GM12878 (cell line): Measurements from ENCODE around the gene PTPRN2. TPM values are rescaled to one million over a fixed set of nuclear protein-coding genes. Genes with fewer than 3 reads are reported as not detected.

ENCODE experiments used
- ATAC-seq: fragments of 200-7000 bp; cut with Tn5 transposase; 3 replicates; pipeline ENCODE4 v1.9.1; 2020; ENCODE audit warnings: mild to moderate bottlenecking, moderate library complexity
- BruUV-seq: library from RNA; stranded (reverse); fragments of 400-500 nt; replicated peaks from 2 replicates; lab custom pipeline; 2021; lab: Mats Ljungman, UMichigan
- CTCF ChIA-PET: fragments of 300-600 bp; sonication (Branson Sonifier 250); formaldehyde crosslinking; extraction: SDS; loops from one replicate; lab custom pipeline; 2021; ENCODE audit warnings: inconsistent platforms; lab: Yijun Ruan, JAX
- POLR2A ChIA-PET: fragments of 350-600 bp; formaldehyde crosslinking; extraction: SDS; loops from one replicate; lab custom pipeline; 2021; ENCODE audit warnings: inconsistent platforms; lab: Charles Lee
- RAD21 ChIA-PET: fragments of 300-600 bp; sonication (Branson Sonifier 250); formaldehyde crosslinking; loops from one replicate; lab custom pipeline; 2023; ENCODE audit warnings: antibody characterized with exemption; ENCODE audit not compliant: unreplicated experiment; lab: Charles Lee
- SMC1A ChIA-PET: fragments of 300-600 bp; sonication (Branson Sonifier 250); formaldehyde crosslinking; loops from one replicate; lab custom pipeline; 2023; ENCODE audit not compliant: unreplicated experiment, uncharacterized antibody; lab: Charles Lee
- DNase-seq: peaks from one replicate; pipeline ENCODE4 v3.0.0-alpha.2; 2011; ENCODE audit warnings: low read depth, low spot score
- FAIRE-seq: peaks from 3 replicates; lab custom pipeline; 2011; peaks lifted over from hg19 to GRCh38; lab: Jason Lieb, UNC
- H2AFZ ChIP-seq: 2 replicates; pipeline ENCODE4 v1.6.0; 2011; ENCODE audit warnings: low read depth, low read length, control low read depth; ENCODE audit not compliant: control insufficient read depth
- H3K27ac ChIP-seq: 2 replicates; pipeline ENCODE4 v1.5.1; 2011; ENCODE audit warnings: control low read depth; ENCODE audit not compliant: control insufficient read depth, insufficient read depth
- H3K27me3 ChIP-seq, 2 experiments: replicated peaks in 1 of 2; 2 replicates each; pipeline versions ENCODE4 v1.6.0 to v1.6.1; 2011; ENCODE audit warnings: low read length in 1 of 2; ENCODE audit not compliant: control insufficient read depth in 2 of 2, insufficient read depth in 2 of 2
- H3K36me3 ChIP-seq, 2 experiments: 2 replicates each; pipeline ENCODE4 v1.5.1; 2011; ENCODE audit warnings: low read length in 1 of 2; ENCODE audit not compliant: control insufficient read depth in 2 of 2, insufficient read depth in 2 of 2
- H3K4me1 ChIP-seq: 2 replicates; pipeline ENCODE4 v1.6.1; 2011; ENCODE audit warnings: mild to moderate bottlenecking, low read length, moderate library complexity, mixed read lengths; ENCODE audit not compliant: control insufficient read depth, insufficient read depth
- H3K4me2 ChIP-seq: 2 replicates; pipeline ENCODE4 v1.6.0; 2011; ENCODE audit warnings: control low read depth; ENCODE audit not compliant: control insufficient read depth, insufficient read depth
- H3K4me3 ChIP-seq: fragments of 200-600 bp; sonication (generic); 2 replicates; pipeline ENCODE4 v1.5.1; 2016
- H3K79me2 ChIP-seq: 2 replicates; pipeline ENCODE4 v1.6.0; 2011; ENCODE audit warnings: low read length; ENCODE audit not compliant: control insufficient read depth, insufficient read depth
- H3K9ac ChIP-seq: 2 replicates; pipeline ENCODE4 v1.8.0; 2011; ENCODE audit warnings: low read length, control low read depth, mixed read lengths; ENCODE audit not compliant: control insufficient read depth, insufficient read depth
- H3K9me3 ChIP-seq: replicated peaks from 3 replicates; pipeline ENCODE4 v1.5.1; 2011; ENCODE audit warnings: mild to moderate bottlenecking, low read length; ENCODE audit not compliant: control insufficient read depth, insufficient read depth
- H4K20me1 ChIP-seq: 2 replicates; pipeline ENCODE4 v1.6.0; 2011; ENCODE audit not compliant: control insufficient read depth, insufficient read depth
- CREM ChIP-seq: IDR thresholded peaks from 2 replicates; pipeline ENCODE4 v1.6.1; 2014; ENCODE audit warnings: antibody characterized with exemption, low read depth
- JUND ChIP-seq: IDR thresholded peaks from 2 replicates; pipeline ENCODE4 v1.6.1; 2012; ENCODE audit warnings: low read depth, mild to moderate bottlenecking, low read length, improper control_type of control experiment, moderate library complexity
- KLF5 ChIP-seq: fragments of 450-650 bp; IDR thresholded peaks from 2 replicates; pipeline ENCODE4 v1.6.1; 2014; ENCODE audit warnings: mild to moderate bottlenecking; ENCODE audit not compliant: partially characterized antibody
- LARP7 ChIP-seq: fragments of 450-650 bp; IDR thresholded peaks from 2 replicates; pipeline ENCODE4 v1.6.1; 2017; ENCODE audit warnings: mild to moderate bottlenecking
- RB1 ChIP-seq: fragments of 450-650 bp; formaldehyde crosslinking; IDR thresholded peaks from 2 replicates; pipeline ENCODE4 v1.6.1; 2017; ENCODE audit warnings: mild to moderate bottlenecking, borderline replicate concordance
- SIN3A ChIP-seq: IDR thresholded peaks from 2 replicates; pipeline ENCODE4 v1.6.1; 2012; ENCODE audit warnings: low read depth, low read length, improper control_type of control experiment
- SIX5 ChIP-seq: IDR thresholded peaks from 2 replicates; pipeline ENCODE4 v1.6.1; 2011; ENCODE audit warnings: mild to moderate bottlenecking, low read depth, low read length, moderate library complexity; ENCODE audit not compliant: severe bottlenecking
- SMC3 ChIP-seq: IDR thresholded peaks from 2 replicates; pipeline ENCODE4 v1.6.1; 2011; ENCODE audit warnings: low read length, improper control_type of control experiment, borderline replicate concordance
- WGBS: methylation state at CpG from one replicate; pipeline ENCODE4 v1.1.6; 2016; ENCODE audit warnings: low lambda C conversion rate; ENCODE audit not compliant: insufficient replicate concordance, insufficient coverage; ENCODE audit errors: missing lambda C conversion rate; 5-methylcytosine and 5-hydroxymethylcytosine counted together
- in situ Hi-C: fragments of 300-500 bp; cut with MboI; formaldehyde crosslinking; loops from 9 replicates; pipeline ENCODE4 v1.14.3; 2018; ENCODE audit warnings: mixed read lengths
- intact Hi-C: fragments of 100-400 bp; cut with micrococcal nuclease; formaldehyde crosslinking; loops from one replicate; pipeline ENCODE4 v1.14.2; 2022; ENCODE audit not compliant: unreplicated experiment
- polyA plus RNA-seq, 11 experiments: library from polyadenylated mRNA; depleted of rRNA in 4 of 11; unstranded in 6 of 11; stranded (reverse) in 5 of 11; fragments of >200 nt; fragmentation: Nextera tagmentation in 4 of 11; fragmentation: Illumina TruSeq in 1 of 11; extraction: Ambion mirVana in 4 of 11; extraction: Trizol in 1 of 11; gene quantifications; 1 replicate in 1 of 11; 2 replicates in 10 of 11; pipeline versions ENCODE4 v1.2.1 to v1.2.3, GENCODE V29; 2011 to 2016; ENCODE audit warnings: inconsistent platforms in 2 of 11, missing spikeins in 2 of 11, low read depth in 1 of 11
- total RNA-seq, 4 experiments: library from RNA; depleted of rRNA in 3 of 4; stranded (reverse); fragments of >200 nt in 3 of 4; fragmentation: Illumina TruSeq in 1 of 4; extraction: Trizol in 1 of 4; gene quantifications; 2 replicates each; pipeline versions ENCODE4 v1.2.1 to v1.2.3, GENCODE V29; 2013 to 2021
- TF ChIP-seq, protein P1 (sequence below): IDR thresholded peaks from 2 replicates; pipeline ENCODE4 v1.6.1; 2012; ENCODE audit warnings: improper control_type of control experiment, low read depth, low read length; ENCODE audit not compliant: insufficient replicate concordance

Gene PTPRN2
- total and polyA plus RNA-seq, 10 of the 15 experiments (the other 5 are each of a cell fraction or from before 2014, with no cell fraction given): 5.4 TPM; not detected in 9

GRCh38 chr7:158277219-158278141 is 310.1 kb downstream of the PTPRN2 start:
- 46% methylated on average over 29 of the region's 29 CpGs for WGBS
- Histone ChIP-seq H3K4me1 (no peaks in the 10 kb centered on the region), H3K4me2 (no peak overlapping the region), H3K9ac (no peak overlapping the region), H3K79me2 (no peaks in the 10 kb centered on the region), H3K9me3 (no peaks in the 10 kb centered on the region; the same call in 2 of the 3 replicates), H3K27ac (no peak overlapping the region), H3K36me3 (no peaks in the 10 kb centered on the region), H2AFZ (no peak overlapping the region), H4K20me1 (no peaks in the 10 kb centered on the region), H3K4me3 (no peak overlapping the region), H3K27me3 (no peaks in the 10 kb centered on the region)
- SMC1A ChIA-PET: no interaction called here
- CTCF ChIA-PET: no interaction called here
- ATAC-seq (no peak), FAIRE-seq (no peak), DNase-seq (no peak)
- in situ Hi-C loops: no loop called here
- POLR2A ChIA-PET: no interaction called here
- intact Hi-C loops: no loop called here
- TF ChIP-seq SIN3A (no peak), LARP7 (no peak), CREM (no peak), RB1 (no peak), KLF5 (no peak), SMC3 (no peak), SIX5 (no peak), JUND (no peak)
- TF ChIP-seq, protein P1, sequence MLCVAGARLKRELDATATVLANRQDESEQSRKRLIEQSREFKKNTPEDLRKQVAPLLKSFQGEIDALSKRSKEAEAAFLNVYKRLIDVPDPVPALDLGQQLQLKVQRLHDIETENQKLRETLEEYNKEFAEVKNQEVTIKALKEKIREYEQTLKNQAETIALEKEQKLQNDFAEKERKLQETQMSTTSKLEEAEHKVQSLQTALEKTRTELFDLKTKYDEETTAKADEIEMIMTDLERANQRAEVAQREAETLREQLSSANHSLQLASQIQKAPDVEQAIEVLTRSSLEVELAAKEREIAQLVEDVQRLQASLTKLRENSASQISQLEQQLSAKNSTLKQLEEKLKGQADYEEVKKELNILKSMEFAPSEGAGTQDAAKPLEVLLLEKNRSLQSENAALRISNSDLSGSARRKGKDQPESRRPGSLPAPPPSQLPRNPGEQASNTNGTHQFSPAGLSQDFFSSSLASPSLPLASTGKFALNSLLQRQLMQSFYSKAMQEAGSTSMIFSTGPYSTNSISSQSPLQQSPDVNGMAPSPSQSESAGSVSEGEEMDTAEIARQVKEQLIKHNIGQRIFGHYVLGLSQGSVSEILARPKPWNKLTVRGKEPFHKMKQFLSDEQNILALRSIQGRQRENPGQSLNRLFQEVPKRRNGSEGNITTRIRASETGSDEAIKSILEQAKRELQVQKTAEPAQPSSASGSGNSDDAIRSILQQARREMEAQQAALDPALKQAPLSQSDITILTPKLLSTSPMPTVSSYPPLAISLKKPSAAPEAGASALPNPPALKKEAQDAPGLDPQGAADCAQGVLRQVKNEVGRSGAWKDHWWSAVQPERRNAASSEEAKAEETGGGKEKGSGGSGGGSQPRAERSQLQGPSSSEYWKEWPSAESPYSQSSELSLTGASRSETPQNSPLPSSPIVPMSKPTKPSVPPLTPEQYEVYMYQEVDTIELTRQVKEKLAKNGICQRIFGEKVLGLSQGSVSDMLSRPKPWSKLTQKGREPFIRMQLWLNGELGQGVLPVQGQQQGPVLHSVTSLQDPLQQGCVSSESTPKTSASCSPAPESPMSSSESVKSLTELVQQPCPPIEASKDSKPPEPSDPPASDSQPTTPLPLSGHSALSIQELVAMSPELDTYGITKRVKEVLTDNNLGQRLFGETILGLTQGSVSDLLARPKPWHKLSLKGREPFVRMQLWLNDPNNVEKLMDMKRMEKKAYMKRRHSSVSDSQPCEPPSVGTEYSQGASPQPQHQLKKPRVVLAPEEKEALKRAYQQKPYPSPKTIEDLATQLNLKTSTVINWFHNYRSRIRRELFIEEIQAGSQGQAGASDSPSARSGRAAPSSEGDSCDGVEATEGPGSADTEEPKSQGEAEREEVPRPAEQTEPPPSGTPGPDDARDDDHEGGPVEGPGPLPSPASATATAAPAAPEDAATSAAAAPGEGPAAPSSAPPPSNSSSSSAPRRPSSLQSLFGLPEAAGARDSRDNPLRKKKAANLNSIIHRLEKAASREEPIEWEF: no peak
- RAD21 ChIA-PET: no interaction called here
- BruUV-seq: no TSS peak
